ENCODE results near the gene TPSD1. TPM values are rescaled to one million over a fixed set of nuclear protein-coding genes. Genes with fewer than 3 reads are reported as not detected.
A peak's percentile ranks its signal among the peaks of the same experiment; 100 is the strongest.

TPSD1 gene
- total and polyA plus RNA-seq, 10 of the 15 experiments (the other 5 are each of a cell fraction or from before 2014, with no cell fraction given): not detected

- no peak for TF ChIP-seq E4F1 (IDR thresholded peaks at IDR 0.05; ENCODE audit: borderline replicate concordance, partially characterized antibody)
- TF ChIP-seq TAF1 (IDR thresholded peaks at IDR 0.05; ENCODE audit: borderline replicate concordance, low read depth, low read length): peak; percentile 28; the same call in 1 of the 2 replicates
- peak in 1 of 2 experiments; percentile 32; a peak in 1 of 4 replicates for TF ChIP-seq BHLHE40 (IDR thresholded peaks at IDR 0.05; ENCODE audit: borderline replicate concordance in 1 of 2, low read depth in 2 of 2, low read length in 1 of 2)
- TF ChIP-seq CTCF (IDR thresholded peaks at IDR 0.05 in 2 of 3, conservative IDR thresholded peaks at IDR 0.05 in 1 of 3; ENCODE audit: control insufficient read depth in 2 of 3, extremely low read depth in 1 of 3, insufficient read depth in 1 of 3, low read depth in 3 of 3, low read length in 3 of 3): no peak
- TF ChIP-seq MEF2A (IDR thresholded peaks at IDR 0.05; ENCODE audit: insufficient read depth, low read depth, low read length): no peak
- no peak for TF ChIP-seq BRCA1 (IDR thresholded peaks at IDR 0.05; ENCODE audit: low read depth, low read length)
- no peak for TF ChIP-seq SUZ12 (IDR thresholded peaks at IDR 0.05; ENCODE audit: unreplicated experiment)
- no peak for TF ChIP-seq HCFC1 (IDR thresholded peaks at IDR 0.05; ENCODE audit: low read length)
- no peak for TF ChIP-seq CHD1 (IDR thresholded peaks at IDR 0.05; ENCODE audit: low read depth, low read length)
- TF ChIP-seq MLLT1 (IDR thresholded peaks at IDR 0.05): 0 out of 2 replicates have a peak, but pooled peaks have one; percentile 50
- no peak for TF ChIP-seq E2F8 (IDR thresholded peaks at IDR 0.05; ENCODE audit: low read depth, partially characterized antibody)
- no peak for TF ChIP-seq KDM1A (IDR thresholded peaks at IDR 0.05; ENCODE audit: borderline replicate concordance)
- TF ChIP-seq TCF12 (IDR thresholded peaks at IDR 0.05; ENCODE audit: low read depth, low read length): 0 out of 2 replicates have a peak, but pooled peaks have one; percentile 20
- TF ChIP-seq NR2F1 (conservative IDR thresholded peaks at IDR 0.05): peak; percentile 76
- TF ChIP-seq SIN3A (IDR thresholded peaks at IDR 0.05; ENCODE audit: low read depth, low read length): peak; percentile 42; the same call in 1 of the 2 replicates
- peak; percentile 29; the same call in 1 of the 2 replicates for TF ChIP-seq TCF3 (IDR thresholded peaks at IDR 0.05; ENCODE audit: borderline replicate concordance, insufficient read depth, low read depth, low read length)
- peak; percentile 34 for TF ChIP-seq MYC (IDR thresholded peaks at IDR 0.05; ENCODE audit: insufficient read depth, insufficient read length, insufficient replicate concordance, low read length, severe bottlenecking)
- no peak for TF ChIP-seq CBX5 (IDR thresholded peaks at IDR 0.05; ENCODE audit: low read depth)
- TF ChIP-seq CREM (IDR thresholded peaks at IDR 0.05; ENCODE audit: low read depth): no peak
- no peak for TF ChIP-seq JUNB (IDR thresholded peaks at IDR 0.05)
Observed at GRCh38 chr16:1308036-1308976, 52.4 kb downstream of the TPSD1 start (continued).
